A673 (cell line): ENCODE measurements around the gene NUB1.

Experiments
- EZH2 ChIP-seq: fragments of 200-600 bp; sonication (generic); IDR thresholded peaks from 2 replicates; pipeline ENCODE4 v1.6.1; 2017; ENCODE audit warnings: borderline replicate concordance, low read depth, mild to moderate bottlenecking, mixed read lengths, antibody characterized with exemption, low read length; ENCODE audit not compliant: poor library complexity, severe bottlenecking
- TF ChIP-seq, protein P1 (sequence below): fragments of 300-800, 200-600 bp; sonication (generic); conservative IDR thresholded peaks from 2 replicates; pipeline ENCODE4 v1.5.1; 2017; ENCODE audit warnings: low read depth, mild to moderate bottlenecking, antibody characterized with exemption, low read length, moderate library complexity, mixed read lengths

DNA sequence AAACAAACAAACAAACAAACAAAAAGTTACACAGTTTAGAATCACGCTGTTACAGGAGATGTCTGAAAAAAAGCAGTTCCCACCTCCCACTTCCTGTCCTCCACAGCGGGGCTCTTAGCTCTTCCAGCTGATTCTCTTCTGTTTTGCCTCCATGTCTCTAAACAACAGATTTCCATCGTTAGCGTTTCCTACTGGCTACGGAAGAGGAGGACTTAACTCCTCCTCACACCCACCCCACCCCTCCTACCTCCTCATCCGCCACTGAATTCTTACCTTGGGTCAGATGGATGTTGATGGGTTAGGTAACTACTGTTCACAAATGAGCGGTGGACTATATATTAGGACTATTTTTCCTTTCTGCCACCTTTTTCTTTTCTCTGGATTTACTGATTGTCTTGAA is 36.8 kb upstream of the NUB1 start:
- TF ChIP-seq, protein P1, sequence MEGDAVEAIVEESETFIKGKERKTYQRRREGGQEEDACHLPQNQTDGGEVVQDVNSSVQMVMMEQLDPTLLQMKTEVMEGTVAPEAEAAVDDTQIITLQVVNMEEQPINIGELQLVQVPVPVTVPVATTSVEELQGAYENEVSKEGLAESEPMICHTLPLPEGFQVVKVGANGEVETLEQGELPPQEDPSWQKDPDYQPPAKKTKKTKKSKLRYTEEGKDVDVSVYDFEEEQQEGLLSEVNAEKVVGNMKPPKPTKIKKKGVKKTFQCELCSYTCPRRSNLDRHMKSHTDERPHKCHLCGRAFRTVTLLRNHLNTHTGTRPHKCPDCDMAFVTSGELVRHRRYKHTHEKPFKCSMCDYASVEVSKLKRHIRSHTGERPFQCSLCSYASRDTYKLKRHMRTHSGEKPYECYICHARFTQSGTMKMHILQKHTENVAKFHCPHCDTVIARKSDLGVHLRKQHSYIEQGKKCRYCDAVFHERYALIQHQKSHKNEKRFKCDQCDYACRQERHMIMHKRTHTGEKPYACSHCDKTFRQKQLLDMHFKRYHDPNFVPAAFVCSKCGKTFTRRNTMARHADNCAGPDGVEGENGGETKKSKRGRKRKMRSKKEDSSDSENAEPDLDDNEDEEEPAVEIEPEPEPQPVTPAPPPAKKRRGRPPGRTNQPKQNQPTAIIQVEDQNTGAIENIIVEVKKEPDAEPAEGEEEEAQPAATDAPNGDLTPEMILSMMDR = no peak
- no peak for TF ChIP-seq EZH2
